ENCODE results near the gene DNMT3B.
"Not testable (repeated sequence)": the region's sequence is repeated elsewhere in the genome, so short reads cannot be mapped to it uniquely, and the experiment has no call there.

The DNMT3B gene

DNA sequence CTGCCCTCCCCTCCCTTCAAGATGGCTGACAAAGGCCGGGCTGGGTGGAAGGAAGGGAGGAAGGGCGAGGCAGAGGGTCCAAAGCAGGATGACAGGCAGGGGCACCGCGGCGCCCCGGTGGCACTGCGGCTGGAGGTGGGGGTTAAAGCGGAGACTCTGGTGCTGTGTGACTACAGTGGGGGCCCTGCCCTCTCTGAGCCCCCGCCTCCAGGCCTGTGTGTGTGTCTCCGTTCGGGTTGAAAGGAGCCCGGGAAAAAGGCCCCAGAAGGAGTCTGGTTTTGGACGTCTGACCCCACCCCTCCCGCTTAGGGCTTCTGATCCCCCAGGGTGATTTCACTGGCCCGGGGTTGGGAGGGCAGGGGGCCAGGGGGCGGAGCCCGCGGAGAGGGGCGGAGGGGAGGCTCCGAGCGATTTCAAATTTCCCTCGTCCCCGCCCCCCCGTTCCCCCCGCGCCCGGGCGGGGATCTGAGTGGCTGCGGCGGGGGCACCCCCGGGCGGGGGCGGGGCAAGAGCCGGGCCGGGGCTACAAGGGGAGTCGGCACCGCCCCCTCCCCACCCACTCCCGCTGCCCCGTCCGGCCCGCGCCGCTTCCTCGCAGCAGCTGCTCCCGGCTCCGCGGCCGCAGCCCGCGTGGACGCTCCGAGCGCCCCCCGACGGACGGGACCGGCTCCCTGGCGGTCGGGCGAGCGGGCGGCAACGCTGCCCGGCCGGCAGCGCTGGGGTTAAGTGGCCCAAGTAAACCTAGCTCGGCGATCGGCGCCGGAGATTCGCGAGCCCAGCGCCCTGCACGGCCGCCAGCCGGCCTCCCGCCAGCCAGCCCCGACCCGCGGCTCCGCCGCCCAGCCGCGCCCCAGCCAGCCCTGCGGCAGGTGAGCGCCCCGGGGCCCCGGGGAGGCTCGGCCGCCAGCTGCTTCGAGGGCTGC, at the start of gene DNMT3B:
Gene DNMT3B (plus strand): TSS at position 555 of the 923 bp plus-strand sequence. CDS start 17,939 bp downstream, outside the sequence.
- peak; percentile 77 for DNase-seq

DNA sequence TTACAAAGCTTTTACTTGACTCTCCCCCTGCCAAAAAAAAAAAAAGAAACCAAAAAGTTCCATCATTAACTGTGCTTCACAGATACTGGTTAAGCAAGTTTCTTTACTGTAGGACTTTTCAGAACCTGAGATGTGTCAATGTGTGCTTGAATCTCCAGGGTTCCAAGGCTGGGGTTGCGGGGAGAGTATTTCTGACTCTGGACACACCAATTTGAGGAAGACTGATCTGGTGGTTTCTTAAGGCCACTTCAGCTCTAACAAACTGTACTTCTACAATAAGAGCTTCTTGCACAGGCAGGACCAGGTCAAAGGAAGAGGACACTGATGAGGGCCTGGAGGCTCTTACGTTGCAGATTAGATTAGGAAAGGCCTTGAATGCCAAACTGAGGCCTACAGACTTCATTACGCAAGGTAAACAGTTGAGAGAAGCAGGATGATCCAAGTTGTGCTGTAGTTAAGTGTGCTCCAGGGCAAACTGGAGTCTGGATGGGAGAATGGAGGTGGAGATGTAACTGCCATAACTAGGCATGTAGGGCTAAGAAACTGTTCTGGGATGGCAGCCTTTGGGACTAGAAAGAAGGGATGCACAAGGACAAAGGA, 43.3 kb upstream of the DNMT3B start:
- no peak for DNase-seq

DNA sequence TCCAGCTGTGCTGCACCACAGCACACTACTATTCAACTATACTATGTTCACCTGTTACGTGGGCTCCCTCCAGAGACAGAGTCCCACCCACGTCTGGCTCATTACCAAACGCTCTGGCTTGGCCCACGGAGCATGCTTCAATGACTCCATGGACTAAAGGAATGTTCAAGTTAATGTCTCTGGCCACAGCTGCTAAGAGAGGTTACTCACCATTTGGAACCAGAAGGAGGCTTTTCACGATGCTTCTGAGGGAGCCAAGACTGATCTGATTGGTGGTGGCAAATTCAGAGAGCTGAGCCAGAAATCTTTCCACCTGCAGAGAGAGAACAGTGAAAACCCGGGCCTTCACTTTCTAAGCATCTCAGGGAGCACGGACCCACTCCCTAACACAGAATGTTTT, 34.5 kb upstream of the DNMT3B start:
- no peak for DNase-seq

DNA sequence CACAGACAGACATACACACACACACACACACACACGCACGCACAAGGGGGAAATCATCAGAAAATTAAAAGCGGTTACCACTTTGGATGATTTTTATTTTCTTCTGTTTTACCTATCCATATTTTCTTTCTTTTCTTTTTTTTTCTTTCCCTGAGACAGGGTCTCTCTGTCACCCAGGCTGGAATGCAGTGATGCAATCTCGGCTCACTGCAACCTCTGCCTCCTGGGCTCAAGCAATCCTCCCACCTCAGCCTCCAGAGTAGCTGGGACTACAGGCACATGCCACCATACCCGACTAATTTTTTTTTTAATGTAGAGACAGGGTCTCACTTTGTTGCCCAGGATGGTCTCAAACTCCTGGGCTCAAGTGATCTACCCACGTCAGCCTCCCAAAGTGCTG, 33.8 kb upstream of the DNMT3B start:
- DNase-seq: not testable (repeated sequence)

DNA sequence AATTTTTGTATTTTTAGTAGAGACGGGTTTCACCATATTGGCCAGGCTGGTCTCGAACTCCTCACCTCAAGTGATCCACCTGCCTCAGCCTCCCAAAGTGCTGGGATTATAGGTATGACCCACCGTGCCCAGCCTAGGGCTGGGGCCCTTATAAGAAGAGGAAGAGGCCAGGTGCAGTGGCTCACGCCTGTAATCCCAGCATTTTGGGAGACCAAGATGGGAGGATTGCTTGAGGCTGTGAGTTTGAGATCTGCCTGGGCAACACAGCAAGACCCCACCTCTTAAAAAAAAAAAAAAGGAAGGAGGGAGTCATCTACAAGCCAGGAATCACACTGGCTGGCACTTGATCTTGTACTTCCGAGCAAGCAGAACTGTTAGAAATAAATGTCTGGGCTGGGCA, 32.9 kb upstream of the DNMT3B start:
- not testable (repeated sequence) for DNase-seq

DNA sequence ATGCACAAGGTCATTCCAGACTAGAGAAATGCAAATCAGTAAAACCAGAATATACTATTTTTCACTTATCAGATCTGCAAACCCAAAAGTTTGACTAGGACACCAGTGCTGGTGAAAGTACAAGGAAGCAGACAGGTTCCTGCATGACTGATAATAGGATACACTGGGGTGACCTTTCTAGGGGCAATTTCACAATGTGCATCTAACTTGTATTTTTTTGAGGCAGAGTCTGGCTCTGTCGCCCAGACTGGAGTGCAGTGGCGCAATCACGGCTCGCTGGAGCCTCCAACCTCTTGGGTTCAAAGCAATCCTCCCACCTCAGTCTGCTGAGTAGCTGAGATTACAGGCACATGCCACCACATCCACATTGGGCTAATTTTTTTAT, 30.3 kb upstream of the DNMT3B start:
- no peak for DNase-seq

DNA sequence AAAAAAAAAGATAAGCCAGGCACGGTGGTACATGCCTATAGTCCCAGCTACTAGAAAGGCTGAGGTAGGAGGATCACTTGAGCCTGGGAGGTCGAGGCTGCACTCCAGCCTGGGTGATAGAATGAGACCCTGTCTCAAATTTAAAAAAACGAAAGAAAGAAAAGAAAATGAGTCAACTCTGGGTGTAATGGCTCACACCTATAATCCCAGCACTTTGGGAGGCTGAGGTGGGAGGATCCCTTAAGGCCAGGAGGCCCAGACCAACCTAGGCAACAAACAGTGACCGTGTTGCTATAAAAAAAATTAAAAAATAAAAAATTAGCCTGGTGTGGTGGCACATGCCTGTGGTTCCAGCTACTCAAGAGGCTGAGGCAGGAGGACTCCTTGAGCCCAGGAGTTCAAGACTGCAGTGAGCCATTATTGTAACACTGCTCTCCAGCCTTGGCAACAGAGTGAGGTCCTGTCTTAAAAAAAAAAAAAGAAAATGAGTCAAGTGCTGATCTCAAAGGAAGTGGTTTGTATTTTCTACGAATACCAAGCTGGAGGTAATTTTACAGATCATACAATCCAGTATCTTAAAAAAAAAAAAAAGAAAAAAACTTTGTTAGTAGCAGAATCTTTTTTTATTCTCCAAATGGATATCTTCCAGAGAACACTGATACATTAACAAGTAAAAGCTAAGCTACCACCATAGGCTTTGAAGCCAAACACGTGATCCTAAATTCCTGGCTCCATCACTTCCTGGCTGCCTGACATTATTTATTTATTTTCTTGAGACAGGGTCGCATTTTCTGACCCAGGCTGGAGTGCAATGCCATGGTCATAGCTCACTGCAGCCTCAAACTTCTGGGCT, 24.6 kb upstream of the DNMT3B start:
- DNase-seq: no peak

DNA sequence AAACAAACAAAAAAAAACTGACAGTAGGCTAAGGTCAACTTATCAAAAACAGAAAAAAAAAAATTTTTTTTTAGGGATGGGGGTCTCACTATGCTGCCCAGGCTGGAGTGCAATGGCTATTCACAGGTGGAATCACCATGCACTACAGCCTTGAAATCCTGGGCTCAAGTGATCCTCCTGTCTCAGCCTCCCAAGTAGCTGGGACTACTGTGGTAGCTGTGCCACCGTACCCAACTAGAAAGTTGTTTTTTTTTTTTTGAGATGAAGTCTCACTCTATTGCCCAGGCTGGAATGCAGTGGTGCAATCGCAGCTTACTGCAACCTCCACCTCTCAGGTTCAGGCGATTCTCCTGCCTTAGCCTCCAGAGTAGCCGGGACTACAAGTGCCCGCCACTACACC, 21.0 kb upstream of the DNMT3B start:
- DNase-seq: no peak

DNA sequence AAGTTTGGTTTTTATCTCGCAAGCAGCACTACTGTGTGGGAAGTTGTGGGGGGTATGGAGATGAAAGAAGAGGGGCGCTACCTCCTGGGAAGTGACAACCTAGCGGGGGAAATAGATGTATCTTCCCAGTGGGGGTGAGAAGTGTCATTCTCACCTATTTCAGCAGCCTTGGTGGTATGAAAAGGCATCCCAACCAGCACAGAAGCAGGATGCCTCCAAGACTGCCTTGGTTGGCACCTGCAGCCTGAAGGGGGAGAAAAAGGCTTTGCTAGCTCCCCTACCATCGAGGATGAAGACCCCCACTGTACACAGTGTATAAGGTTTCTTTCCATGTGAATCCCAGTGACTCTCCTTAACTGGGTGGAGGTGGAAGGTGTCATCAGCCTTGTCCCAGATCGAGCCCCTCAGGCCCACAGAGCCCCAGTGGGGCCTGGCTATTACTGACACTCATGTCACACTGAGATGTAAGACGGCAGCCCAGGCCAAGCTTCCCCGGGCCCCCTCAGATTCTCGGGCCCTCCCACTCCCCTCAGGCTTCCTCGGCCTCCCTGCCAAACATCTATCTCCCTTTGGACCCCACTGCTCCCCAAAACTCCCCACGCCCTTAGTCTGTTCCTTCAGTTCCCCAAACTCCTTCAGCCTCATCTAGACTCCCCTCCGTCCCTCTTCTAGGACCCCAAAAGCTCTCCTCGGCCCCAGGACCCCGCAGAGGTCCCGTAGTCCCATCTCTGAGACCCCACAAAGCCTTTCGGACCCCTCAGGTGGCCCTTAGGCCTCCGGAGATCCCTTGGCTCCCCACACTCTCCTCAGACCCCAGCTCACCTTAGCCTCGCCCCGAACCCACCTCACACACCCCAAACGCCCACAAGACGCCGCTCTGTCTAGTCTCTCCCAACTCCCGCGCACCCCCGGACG, 19.6 kb upstream of the DNMT3B start:
- peak; percentile 25 for DNase-seq

DNA sequence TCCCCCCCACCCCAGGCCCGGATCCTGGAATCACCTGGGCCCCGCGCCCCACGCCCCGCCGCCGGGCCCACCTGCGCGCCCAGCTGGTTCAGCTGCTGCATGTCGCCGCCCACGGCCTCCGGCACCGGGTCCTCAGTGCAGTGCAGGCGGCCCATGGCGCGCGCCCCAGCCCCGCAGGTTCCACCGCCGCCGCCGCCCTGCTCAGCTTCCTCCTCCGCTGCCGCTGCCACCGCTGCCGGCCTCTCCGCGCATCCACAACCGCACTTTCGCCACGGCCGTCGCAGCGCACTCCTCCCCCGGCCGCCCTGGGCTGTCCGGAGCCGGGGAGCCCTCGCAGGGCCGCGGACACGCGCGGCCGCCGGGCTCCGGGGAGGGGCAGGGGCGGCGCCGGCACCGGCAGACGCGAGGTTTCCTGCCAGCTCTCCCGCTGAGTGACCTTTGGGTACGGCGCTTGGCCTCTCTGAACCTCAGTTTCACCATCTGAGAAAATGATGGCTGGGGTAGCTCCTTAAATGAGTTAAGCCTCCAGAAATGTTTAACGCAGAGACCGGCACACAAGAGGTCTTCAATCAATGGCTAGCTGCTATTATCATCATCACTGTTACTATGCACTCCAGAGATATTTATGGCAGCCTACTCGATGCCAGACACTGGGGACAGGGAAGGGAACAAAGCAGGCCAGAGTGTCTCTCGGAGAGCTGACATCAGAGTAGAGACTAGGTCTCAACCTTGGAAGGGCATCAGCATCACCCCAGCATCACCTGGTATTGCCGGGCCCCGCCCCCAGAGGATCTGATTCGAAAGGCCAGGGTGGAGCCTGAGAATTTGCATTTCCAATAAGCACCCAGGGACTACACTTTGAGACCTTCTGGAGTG, 18.7 kb upstream of the DNMT3B start, which contains the start of gene COMMD7:
Gene COMMD7 (minus strand): TSS at position 231 of the 876 bp plus-strand sequence. CDS start 76 bp downstream, at position 155.
- DNase-seq: peak; percentile 77

DNA sequence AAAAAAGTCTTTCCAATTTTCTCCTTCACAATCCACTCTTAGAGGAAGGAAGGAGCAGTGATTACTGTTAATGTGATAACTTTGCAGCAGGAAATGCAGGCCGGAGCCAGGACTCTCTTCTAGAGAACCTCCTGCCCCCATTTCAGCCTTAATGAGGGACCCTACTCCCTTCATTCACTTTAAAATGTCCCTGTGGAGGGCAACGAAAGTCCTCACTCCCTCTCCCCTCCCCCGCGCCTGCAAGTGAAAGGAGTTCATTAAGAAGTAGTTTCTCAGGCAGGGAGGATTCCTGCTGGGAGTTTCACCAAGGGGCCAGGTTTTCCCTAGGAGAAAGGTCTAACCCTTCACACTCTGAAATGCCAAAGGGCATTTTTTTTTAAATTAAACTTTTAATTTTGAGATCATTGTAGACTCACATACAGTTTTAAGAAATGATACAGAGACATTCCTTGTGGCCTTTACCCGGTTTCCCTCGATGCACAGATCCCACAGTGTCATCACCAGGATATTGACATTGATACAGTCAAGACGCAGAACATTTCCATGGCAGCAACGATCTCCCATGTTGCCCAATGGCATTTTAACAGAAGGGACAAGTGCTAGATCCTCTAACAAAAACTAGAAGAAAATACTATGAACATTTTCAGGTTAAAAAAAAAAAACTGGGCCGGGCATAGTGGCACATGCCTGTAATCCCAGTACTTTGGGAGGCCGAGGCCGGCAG, 12.1 kb upstream of the DNMT3B start:
- DNase-seq: no peak

DNA sequence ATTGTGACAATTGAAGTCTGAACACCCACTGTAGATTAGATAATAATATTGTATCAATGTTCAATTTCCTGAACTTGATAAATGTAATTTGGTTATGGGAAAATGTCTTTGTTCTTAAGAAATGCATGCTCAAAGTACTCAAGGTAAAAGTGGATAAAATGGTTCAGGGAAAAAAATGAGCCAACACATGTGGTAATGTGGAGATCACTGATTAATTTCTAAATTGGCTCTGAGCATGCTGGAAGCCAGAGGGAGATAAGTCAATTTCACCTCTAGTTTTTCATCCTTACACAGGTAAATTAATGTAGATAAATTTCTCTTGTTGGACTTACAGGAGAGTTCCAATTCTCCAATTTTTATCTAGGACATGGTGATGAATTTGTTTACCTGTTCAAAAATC, 10.9 kb upstream of the DNMT3B start:
- no peak for DNase-seq

DNA sequence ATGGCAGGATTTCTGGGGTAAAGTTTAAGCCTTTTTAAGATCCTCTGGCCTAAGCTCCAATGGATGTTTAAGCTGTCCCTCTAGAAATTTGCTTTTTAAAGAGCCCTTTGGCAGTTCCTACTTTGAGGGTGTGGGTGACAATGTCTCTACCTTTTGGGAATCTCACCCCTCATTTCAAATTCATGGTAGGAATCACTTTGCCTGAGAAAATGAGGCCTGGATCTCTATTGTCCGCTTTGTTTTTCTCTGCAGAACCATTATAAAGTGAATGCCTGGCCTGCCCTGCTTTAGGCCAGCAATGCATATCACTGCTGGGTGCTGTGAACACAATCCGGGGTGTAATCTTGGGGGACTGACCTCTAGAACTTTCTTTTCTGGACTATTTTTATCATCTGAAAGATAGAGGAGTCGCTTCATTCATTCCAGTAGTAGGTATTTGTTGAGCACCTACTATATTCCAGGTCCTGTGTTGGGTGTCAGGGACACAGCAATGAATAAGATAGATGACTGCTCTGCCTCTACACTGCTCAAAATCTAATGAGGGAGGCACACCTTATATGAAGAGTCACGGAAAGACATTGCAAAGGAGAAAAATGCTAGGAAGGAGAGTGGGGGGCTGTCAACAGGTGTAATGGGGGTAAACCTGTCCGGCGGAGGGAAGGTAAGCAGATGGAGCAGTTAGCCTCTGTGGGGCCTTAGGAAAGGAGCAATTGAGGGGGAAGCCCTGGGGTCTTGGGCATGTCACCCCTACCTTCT, 10.3 kb upstream of the DNMT3B start:
- DNase-seq: no peak

DNA sequence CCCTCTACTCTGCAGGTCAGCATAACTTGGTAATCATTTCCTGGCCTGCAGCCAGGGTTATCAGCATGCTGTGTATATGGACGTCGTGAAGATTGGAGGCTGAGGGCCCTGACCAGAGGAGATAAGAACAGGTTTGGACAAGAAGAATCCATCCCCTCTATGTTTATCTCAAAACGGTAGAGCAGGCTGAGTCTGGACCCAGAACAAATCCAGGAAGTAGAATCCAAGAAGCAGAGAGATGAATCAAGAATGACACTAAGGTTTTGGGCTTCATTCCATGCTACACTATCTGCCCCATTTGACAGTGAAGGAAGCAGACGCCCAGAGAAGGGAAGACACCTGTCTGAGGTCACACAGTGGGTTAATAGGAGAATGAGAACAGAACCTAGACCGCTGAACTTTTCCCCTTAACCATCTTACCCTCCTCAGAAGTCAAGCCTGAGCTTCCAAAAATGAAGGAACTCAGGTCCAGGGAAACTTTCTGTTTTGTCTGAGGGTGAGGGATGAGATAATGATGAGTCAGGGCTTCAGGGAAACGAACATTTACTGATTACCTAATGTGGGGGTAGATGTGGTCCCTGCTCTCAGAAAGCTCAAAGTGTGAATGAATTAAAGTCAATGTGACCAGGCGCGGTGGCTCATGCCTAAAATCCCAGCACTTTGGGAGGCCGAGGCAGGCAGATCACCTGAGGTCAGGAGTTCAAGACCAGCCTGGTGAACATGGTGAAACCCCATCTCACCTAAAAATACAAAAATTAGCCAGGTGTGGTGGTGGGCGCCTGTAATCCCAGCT, 9.5 kb upstream of the DNMT3B start:
- DNase-seq: no peak

DNA sequence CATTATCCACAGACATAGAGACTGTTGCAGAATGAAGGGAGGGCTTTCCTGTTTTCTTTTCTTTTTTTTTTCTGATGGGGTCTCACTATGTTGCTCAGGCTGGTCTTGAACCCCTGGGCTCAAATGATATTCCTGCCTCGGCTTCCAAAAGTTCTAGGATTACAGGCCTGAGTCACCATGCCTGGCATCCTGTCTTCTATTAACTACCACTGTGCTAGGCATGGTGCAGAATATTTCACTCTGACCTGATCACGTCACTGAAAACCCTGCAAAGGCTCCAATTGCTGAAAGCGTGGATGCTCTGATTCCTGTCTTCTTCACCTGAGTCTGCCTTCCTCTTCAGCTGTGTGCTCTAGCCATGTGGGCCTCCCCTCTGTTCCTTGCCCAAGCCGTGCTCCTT, 8.5 kb upstream of the DNMT3B start:
- DNase-seq: no peak

DNA sequence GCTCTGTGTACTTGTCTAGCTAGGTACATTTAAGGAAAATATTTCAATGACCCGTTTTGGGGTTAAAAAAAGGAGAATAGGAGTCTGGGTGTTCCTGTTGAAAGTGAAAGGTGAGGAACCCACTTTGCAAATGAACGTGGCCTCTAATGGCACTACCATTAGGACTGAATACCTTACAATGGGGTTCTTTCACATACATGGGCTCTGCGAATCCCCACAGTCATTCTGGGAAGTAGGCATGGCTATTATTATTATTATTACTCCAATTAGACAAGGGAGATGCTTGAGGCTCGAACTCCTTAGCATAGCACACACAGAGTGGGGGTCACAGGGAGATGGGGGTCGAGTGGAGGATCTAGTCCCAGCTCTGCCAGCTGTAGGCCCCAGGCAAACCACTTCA, 6.0 kb upstream of the DNMT3B start:
- DNase-seq: no peak

DNA sequence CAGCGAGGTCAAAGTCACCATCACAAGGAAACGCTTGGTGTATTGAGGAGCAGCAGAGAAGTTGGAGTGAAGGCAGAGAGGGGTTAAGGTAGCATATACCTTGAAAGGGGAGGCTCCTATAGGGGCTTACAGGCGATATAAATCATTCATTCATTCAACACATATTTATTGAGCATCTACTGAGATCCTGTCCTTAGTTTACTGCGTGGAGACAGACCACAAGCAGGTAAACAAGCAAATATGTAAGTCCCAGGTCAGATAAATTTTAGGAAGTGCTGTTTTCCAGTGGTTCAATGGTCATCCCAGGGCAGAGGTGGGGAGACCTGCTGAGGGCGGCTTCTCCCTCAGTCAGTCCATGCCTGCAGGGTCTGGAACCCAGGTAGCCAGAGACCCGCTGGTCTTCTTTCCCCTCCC, 761 bp upstream of the DNMT3B start:
- no peak for DNase-seq

DNA sequence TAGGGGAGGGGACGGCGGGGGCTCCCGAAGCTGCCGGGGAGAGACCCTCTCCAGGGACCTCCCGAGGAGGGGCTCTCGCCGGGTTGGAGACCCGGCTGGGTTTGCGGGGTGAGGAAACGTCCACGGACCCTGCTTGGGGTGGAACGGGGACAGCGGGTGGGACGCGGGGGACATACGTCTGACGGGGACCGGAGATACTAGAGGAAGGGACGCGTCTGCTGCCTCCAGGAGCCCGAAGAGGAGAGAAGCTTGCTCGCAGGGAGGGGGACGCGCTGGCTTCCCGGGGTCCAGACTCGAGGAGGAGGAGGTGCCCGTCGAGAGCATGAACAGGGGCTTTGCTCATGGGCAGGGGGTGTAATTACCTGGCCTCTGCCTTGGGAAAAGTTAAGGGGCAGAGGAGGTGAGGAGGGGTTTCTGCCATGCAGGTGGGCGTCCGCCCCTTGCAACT, 593 bp downstream of the DNMT3B start:
- DNase-seq: no peak
